ENCODE data around the gene USP2.

Gene USP2

GRCh38 chr11:119320776-119321524 lies 60.5 kb downstream of the USP2 start:
- DNase-seq (ENCODE audit: low read depth), result peak; percentile 58
- TF ChIP-seq, protein P1, sequence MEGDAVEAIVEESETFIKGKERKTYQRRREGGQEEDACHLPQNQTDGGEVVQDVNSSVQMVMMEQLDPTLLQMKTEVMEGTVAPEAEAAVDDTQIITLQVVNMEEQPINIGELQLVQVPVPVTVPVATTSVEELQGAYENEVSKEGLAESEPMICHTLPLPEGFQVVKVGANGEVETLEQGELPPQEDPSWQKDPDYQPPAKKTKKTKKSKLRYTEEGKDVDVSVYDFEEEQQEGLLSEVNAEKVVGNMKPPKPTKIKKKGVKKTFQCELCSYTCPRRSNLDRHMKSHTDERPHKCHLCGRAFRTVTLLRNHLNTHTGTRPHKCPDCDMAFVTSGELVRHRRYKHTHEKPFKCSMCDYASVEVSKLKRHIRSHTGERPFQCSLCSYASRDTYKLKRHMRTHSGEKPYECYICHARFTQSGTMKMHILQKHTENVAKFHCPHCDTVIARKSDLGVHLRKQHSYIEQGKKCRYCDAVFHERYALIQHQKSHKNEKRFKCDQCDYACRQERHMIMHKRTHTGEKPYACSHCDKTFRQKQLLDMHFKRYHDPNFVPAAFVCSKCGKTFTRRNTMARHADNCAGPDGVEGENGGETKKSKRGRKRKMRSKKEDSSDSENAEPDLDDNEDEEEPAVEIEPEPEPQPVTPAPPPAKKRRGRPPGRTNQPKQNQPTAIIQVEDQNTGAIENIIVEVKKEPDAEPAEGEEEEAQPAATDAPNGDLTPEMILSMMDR (IDR thresholded peaks at IDR 0.05; ENCODE audit: low read length, missing control alignments), result no peak

DNA sequence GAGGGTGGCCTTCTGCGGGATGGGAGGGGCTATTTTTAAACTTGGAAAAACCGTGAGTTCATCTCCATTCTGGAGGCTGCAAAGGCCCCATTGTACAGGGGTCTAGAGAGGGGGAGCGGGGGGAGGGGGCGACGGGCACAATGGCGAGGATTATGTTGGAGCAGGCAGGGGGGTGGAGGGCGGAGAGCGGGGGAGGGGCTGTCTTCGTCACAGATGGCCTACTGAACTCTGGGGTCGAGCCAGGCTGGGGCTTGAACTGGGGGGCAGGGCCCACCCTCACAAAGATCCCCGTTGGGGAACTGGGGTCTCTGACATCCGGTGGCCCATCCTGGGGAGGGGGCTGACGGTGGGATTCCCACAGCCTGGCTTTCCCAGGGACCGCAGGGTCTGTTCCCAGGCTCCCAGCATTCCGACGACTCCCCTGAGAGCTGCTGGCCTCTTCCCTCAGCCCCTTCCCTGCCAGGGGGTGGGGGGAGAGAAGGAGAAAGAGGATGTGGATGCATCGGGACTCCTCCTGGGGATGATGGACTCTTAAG lies 61.2 kb downstream of the USP2 start:
- no peak for DNase-seq (ENCODE audit: low read depth)
- H3K4me3 ChIP-seq (replicated peaks; ENCODE audit: low read depth, low read length), result peak overlapping the region; percentile 40
- TF ChIP-seq, protein P1 (IDR thresholded peaks at IDR 0.05; ENCODE audit: low read length, missing control alignments), result no peak

More at GRCh38 chr11:119320776-119321524, 60.5 kb downstream of the USP2 start:
- H3K4me3 ChIP-seq (replicated peaks; ENCODE audit: low read depth, low read length), result peak overlapping the region; percentile 40

DNA sequence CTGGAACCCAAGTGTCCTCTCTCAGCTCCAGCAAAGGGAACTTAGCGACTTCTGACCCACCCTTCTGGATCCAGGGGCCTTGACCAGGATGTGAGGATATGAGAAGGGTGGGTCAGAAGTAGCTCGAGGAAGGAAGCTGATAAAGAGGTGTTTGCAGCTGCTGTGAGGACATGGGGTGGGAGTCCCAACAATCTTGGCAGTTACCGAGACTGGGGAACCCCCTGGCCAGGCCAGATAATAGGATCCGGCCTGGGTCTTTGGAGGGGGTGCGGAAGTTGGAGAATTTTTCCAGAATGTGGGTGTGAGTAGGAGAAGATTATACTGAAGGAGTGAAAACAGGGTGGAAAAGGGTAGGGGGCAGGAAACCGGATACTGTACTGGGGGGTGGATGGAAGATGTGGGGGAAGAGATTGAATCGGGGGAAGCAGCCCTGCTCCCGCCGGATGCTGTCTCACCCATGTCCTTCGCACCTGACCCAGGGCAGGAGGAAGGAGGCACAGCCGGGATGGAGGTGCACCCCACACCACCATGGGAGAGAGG lies 61.7 kb downstream of the USP2 start:
- no peak for DNase-seq (ENCODE audit: low read depth)
- TF ChIP-seq, protein P1 (IDR thresholded peaks at IDR 0.05; ENCODE audit: low read length, missing control alignments), result no peak
- no peak overlapping the region for H3K4me3 ChIP-seq (replicated peaks; ENCODE audit: low read depth, low read length)

GRCh38 chr11:119319136-119319699 lies 62.3 kb downstream of the USP2 start:
- TF ChIP-seq, protein P1 (IDR thresholded peaks at IDR 0.05; ENCODE audit: low read length, missing control alignments), result no peak

GRCh38 chr11:119318240-119319135 lies 63.0 kb downstream of the USP2 start:
- no peak overlapping the region for H3K4me3 ChIP-seq (replicated peaks; ENCODE audit: low read depth, low read length)
- TF ChIP-seq, protein P1 (IDR thresholded peaks at IDR 0.05; ENCODE audit: low read length, missing control alignments), result no peak
- DNase-seq (ENCODE audit: low read depth), result peak; percentile 79

More at GRCh38 chr11:119319136-119319699, 62.3 kb downstream of the USP2 start:
- no peak overlapping the region for H3K4me3 ChIP-seq (replicated peaks; ENCODE audit: low read depth, low read length)
- DNase-seq (ENCODE audit: low read depth), result no peak

GRCh38 chr11:119317592-119318239 lies 63.8 kb downstream of the USP2 start:
- H3K4me3 ChIP-seq (replicated peaks; ENCODE audit: low read depth, low read length), result no peak overlapping the region
- TF ChIP-seq, protein P1 (IDR thresholded peaks at IDR 0.05; ENCODE audit: low read length, missing control alignments), result no peak

More at GRCh38 chr11:119317592-119318239, 63.8 kb downstream of the USP2 start:
- no peak for DNase-seq (ENCODE audit: low read depth)
